GM12872 (cell line): ENCODE measurements around the gene RBM33.

Experiments
- CTCF ChIP-seq: IDR thresholded peaks from 3 replicates; pipeline ENCODE4 v1.5.1; 2011; ENCODE audit warnings: low read depth, mild to moderate bottlenecking, low read length, moderate library complexity; ENCODE audit not compliant: insufficient read depth

RBM33 gene

GRCh38 chr7:155811895-155812761, 167.7 kb downstream of the RBM33 start, which contains the start of gene SHH:
SHH (minus strand) TSS chr7:155812463; CDS start chr7:155812122, 341 bp downstream.
- no peak for TF ChIP-seq CTCF

- no peak for TF ChIP-seq CTCF
These were observed 168.7 kb downstream of the RBM33 start for GRCh38 chr7:155813125-155813524.

- no peak for TF ChIP-seq CTCF
These were observed 169.3 kb downstream of the RBM33 start for GRCh38 chr7:155813546-155814315.

- no peak for TF ChIP-seq CTCF
These were observed 170.1 kb downstream of the RBM33 start for GRCh38 chr7:155814316-155815276.

GRCh38 chr7:155815332-155816191, 171.1 kb downstream of the RBM33 start:
- peak; percentile 85 for TF ChIP-seq CTCF

GRCh38 chr7:155816192-155816508, 171.7 kb downstream of the RBM33 start:
- TF ChIP-seq CTCF, result no peak
